HG03575 (cell line): Measurements from ENCODE around the gene B4GALNT1.
"Not testable (repeated sequence)": the region's sequence is repeated elsewhere in the genome, so short reads cannot be mapped to it uniquely, and the experiment has no call there.

ENCODE experiments used
- ATAC-seq: cut with Tn5 transposase; IDR thresholded peaks from one replicate; pipeline ENCODE4 v1.9.1; 2021; ENCODE audit not compliant: unreplicated experiment, insufficient number of reproducible peaks, low FRiP score; ENCODE audit errors: extremely low read depth

The B4GALNT1 gene

GRCh38 chr12:57632958-57633840 lies at the start of gene B4GALNT1:
TSS of gene B4GALNT1 (minus strand) at chr12:57633201. CDS start at chr12:57632132, 1,069 bp downstream.
- no peak for ATAC-seq

GRCh38 chr12:57679697-57680096 lies 46.7 kb upstream of the B4GALNT1 start:
- ATAC-seq = no peak

GRCh38 chr12:57677947-57678346 lies 44.9 kb upstream of the B4GALNT1 start:
- ATAC-seq = not testable (repeated sequence)

GRCh38 chr12:57674691-57675090 lies 41.7 kb upstream of the B4GALNT1 start:
- no peak for ATAC-seq

GRCh38 chr12:57672801-57673200 lies 39.8 kb upstream of the B4GALNT1 start:
- ATAC-seq = no peak

GRCh38 chr12:57671811-57672210 lies 38.8 kb upstream of the B4GALNT1 start:
- ATAC-seq = not testable (repeated sequence)

- not testable (repeated sequence) for ATAC-seq
These were observed 36.7 kb upstream of the B4GALNT1 start for GRCh38 chr12:57669691-57670090.

- ATAC-seq = no peak
These were observed 33.9 kb upstream of the B4GALNT1 start for GRCh38 chr12:57666897-57667296.

- not testable (repeated sequence) for ATAC-seq
These were observed 32.2 kb upstream of the B4GALNT1 start for GRCh38 chr12:57665066-57665820.

- ATAC-seq = no peak
These were observed 28.4 kb upstream of the B4GALNT1 start for GRCh38 chr12:57661376-57661775.

- no peak for ATAC-seq
These were observed 25.9 kb upstream of the B4GALNT1 start for GRCh38 chr12:57658890-57659289.

GRCh38 chr12:57657744-57658143 lies 24.7 kb upstream of the B4GALNT1 start:
- no peak for ATAC-seq

GRCh38 chr12:57656408-57656807 lies 23.4 kb upstream of the B4GALNT1 start:
- ATAC-seq = not testable (repeated sequence)

- no peak for ATAC-seq
These were observed 22.7 kb upstream of the B4GALNT1 start for GRCh38 chr12:57655541-57656240.

- no peak for ATAC-seq
These were observed 21.0 kb upstream of the B4GALNT1 start for GRCh38 chr12:57654042-57654441.

GRCh38 chr12:57646659-57647049 lies 13.7 kb upstream of the B4GALNT1 start:
- ATAC-seq = not testable (repeated sequence)

- not testable (repeated sequence) for ATAC-seq
These were observed 13.1 kb upstream of the B4GALNT1 start for GRCh38 chr12:57645990-57646658.

- ATAC-seq = no peak
These were observed 8.9 kb upstream of the B4GALNT1 start for GRCh38 chr12:57641699-57642442.
